H1 (cell line): ENCODE measurements around the gene XRCC6.

Experiments
- ASH2L ChIP-seq: fragments of 200-600, 300-600 bp; sonication (generic); IDR thresholded peaks from one replicate; pipeline ENCODE4 v1.7.1; 2017; ENCODE audit warnings: low read length
- CBX5 ChIP-seq: fragments of 300-800, 300-1000 bp; sonication (generic); IDR thresholded peaks from 2 replicates; pipeline ENCODE4 v1.7.1; 2016; ENCODE audit warnings: antibody characterized with exemption, low read length, low read depth
- CEBPB ChIP-seq: IDR thresholded peaks from 2 replicates; pipeline ENCODE4 v1.6.1; 2012; ENCODE audit warnings: low read depth, low read length
- CHD1 ChIP-seq: IDR thresholded peaks from 2 replicates; pipeline ENCODE4 v1.6.1; 2012; ENCODE audit warnings: low read depth, low read length, improper control_type of control experiment
- EP300 ChIP-seq, 2 experiments: IDR thresholded peaks; 1 replicate in 1 of 2; 2 replicates in 1 of 2; pipeline ENCODE4 v1.6.1; 2011 to 2012; ENCODE audit warnings: low read depth in 2 of 2, low read length in 2 of 2, mild to moderate bottlenecking in 2 of 2, borderline replicate concordance in 1 of 2, inconsistent platforms in 1 of 2, moderate library complexity in 1 of 2
- POLR2AphosphoS5 ChIP-seq: IDR thresholded peaks from 2 replicates; pipeline ENCODE4 v1.6.1; 2011; ENCODE audit warnings: low read depth, low read length
- SIN3A ChIP-seq, 2 experiments: IDR thresholded peaks in 1 of 2; conservative IDR thresholded peaks in 1 of 2; 2 replicates each; pipeline ENCODE4 v1.6.1; 2011 to 2012; ENCODE audit warnings: low read length in 2 of 2, improper control_type of control experiment in 1 of 2, low read depth in 1 of 2, mild to moderate bottlenecking in 1 of 2
- SIRT6 ChIP-seq: IDR thresholded peaks from one replicate; pipeline ENCODE4 v1.7.1; 2012; ENCODE audit warnings: low read length, inconsistent platforms
- SP4 ChIP-seq: IDR thresholded peaks from 2 replicates; pipeline ENCODE4 v1.6.1; 2012; ENCODE audit warnings: low read length, inconsistent platforms
- TAF1 ChIP-seq: IDR thresholded peaks from 2 replicates; pipeline ENCODE4 v1.6.1; 2011; ENCODE audit warnings: mild to moderate bottlenecking, low read depth, low read length
- TEAD4 ChIP-seq: IDR thresholded peaks from 2 replicates; pipeline ENCODE4 v1.6.1; 2012; ENCODE audit warnings: low read depth, low read length, inconsistent platforms, mixed read lengths
- TF ChIP-seq, protein P1 (sequence below), 3 experiments: IDR thresholded peaks; 1 replicate in 2 of 3; 2 replicates in 1 of 3; pipeline versions ENCODE4 v1.5.1 to v1.6.1; 2011; ENCODE audit warnings: low read length in 3 of 3, mild to moderate bottlenecking in 3 of 3, inconsistent platforms in 2 of 3, low read depth in 1 of 3, moderate library complexity in 1 of 3; ENCODE audit not compliant: insufficient read depth in 1 of 3; ENCODE audit errors: control extremely low read depth in 1 of 3

DNA sequence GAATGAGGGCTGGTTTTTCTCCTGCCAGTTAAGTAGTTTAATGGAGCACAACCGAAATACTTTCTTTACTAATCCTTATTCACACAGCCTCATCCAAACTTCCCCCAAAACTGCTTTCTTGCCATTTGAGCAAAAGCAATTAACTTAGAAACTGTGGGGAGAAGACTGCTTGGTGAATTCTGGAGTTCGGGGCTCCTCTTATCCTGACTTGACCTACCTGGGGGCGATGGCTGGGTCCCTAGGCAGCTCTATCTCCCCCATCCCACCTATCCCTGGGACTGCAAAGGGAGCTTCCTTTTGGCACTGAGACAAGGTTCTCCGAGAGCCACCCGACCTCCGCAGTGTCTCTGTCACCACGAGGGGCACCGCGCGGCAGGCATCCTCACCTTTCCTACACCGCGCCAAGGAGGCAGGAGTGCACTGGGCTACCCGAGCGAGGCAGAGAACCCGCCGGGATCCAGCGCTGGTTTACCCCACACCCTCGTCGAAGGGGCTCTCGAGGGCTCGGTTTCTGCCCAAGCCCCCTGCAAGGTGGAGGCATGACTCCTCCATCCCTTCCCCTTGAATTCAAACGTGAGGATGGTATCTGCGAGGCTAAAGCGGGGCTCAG, 1.0 kb upstream of the XRCC6 start:
- TF ChIP-seq CHD1 (no peak), SIN3A (conservative IDR thresholded peaks at IDR 0.05 in 1 of 2, IDR thresholded peaks at IDR 0.05 in 1 of 2; ENCODE audit: low read depth in 1 of 2, low read length in 2 of 2) (peak in 1 of 2 experiments; percentile 37; a peak in 2 of 4 replicates), TEAD4 (no peak), TAF1 (peak; percentile 58; the same call in 1 of the 2 replicates), ASH2L (peak; percentile 75), SP4 (no peak), EP300 (IDR thresholded peaks at IDR 0.05; ENCODE audit: borderline replicate concordance in 1 of 2, low read depth in 2 of 2, low read length in 2 of 2) (no peak), SIRT6 (no peak), CBX5 (no peak), CEBPB (no peak), POLR2AphosphoS5 (0 out of 2 replicates have a peak, but pooled peaks have one; percentile 10)
- TF ChIP-seq, protein P1, sequence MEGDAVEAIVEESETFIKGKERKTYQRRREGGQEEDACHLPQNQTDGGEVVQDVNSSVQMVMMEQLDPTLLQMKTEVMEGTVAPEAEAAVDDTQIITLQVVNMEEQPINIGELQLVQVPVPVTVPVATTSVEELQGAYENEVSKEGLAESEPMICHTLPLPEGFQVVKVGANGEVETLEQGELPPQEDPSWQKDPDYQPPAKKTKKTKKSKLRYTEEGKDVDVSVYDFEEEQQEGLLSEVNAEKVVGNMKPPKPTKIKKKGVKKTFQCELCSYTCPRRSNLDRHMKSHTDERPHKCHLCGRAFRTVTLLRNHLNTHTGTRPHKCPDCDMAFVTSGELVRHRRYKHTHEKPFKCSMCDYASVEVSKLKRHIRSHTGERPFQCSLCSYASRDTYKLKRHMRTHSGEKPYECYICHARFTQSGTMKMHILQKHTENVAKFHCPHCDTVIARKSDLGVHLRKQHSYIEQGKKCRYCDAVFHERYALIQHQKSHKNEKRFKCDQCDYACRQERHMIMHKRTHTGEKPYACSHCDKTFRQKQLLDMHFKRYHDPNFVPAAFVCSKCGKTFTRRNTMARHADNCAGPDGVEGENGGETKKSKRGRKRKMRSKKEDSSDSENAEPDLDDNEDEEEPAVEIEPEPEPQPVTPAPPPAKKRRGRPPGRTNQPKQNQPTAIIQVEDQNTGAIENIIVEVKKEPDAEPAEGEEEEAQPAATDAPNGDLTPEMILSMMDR (IDR thresholded peaks at IDR 0.05; ENCODE audit: control extremely low read depth in 1 of 3, insufficient read depth in 1 of 3, low read depth in 1 of 3, low read length in 3 of 3) = no peak
